ENCODE measurements around the gene MAP3K4. TPM values are rescaled to one million over a fixed set of nuclear protein-coding genes. Genes with fewer than 3 reads are reported as not detected.

Gene MAP3K4
- polyA plus RNA-seq, 1 donor from 2014 or later = 31.0 TPM

DNA sequence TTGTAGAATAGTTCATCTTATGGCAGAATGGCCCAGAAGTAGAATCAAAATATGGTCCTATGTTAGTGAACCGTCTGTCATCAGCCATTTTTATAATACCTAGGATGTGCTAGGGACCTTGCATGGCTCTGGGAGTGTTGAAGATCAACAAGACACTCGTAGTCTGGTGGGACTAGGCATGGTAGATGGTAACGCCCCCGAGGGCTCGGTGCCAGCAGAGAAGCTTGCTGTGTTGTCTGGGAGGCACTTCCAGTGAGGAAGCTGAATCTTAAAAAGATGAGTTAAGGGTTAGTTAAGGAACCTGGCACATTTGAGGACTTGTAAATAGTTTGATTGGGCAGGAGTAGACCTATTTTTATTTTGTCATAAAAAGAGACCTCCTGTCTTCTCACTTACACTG is 82.4 kb downstream of the MAP3K4 start:
- Histone ChIP-seq H3K9me2 (ENCODE audit: insufficient read depth, low read length) (no peaks in the 10 kb centered on the region), H3K9me3 (ENCODE audit: low read length) (no peaks in the 10 kb centered on the region)

DNA sequence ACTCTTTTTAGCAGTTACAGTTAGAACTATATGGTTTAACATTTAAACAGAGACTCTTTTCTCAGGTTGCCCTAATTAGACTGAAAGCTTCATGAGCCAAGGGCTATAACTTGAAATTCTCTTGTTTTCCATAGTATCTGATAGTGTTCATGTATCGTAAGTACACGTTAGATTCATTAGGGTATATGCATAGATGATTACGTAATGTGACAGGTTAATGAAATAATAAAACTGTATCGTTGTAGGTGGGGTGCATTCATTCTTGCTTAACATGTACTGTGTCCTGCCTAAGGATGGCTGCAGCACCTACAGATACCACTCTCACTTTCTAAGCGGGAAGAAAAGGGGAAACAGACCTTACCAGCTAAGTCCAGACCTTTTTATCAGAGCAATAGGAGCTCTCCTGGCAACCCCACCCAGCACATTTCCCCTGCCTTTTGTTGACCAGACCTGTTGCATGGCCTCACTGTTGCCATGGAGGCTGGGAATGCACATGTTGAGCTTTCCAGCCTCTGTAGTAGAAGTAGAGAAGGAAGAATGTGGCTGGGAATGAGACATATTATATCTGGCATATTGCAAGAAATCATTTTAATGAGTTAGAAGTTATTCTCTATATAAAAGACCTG is 83.0 kb downstream of the MAP3K4 start:
- Histone ChIP-seq H3K4me3 (ENCODE audit: low read length) (no peak overlapping the region), H3K9me2 (ENCODE audit: insufficient read depth, low read length) (no peaks in the 10 kb centered on the region), H3K79me2 (replicated peaks; ENCODE audit: insufficient read depth, low read length) (no peaks in the 10 kb centered on the region), H4K20me1 (ENCODE audit: insufficient read depth) (no peaks in the 10 kb centered on the region), H3K36me3 (ENCODE audit: insufficient read depth, low read length) (peaks cover 13% of the 10 kb centered on the region), H3K9me3 (ENCODE audit: low read length) (no peaks in the 10 kb centered on the region), H3K4me2 (ENCODE audit: low read length) (no peak overlapping the region), H3K9ac (ENCODE audit: low read length) (no peak overlapping the region), H2AFZ (ENCODE audit: low read depth, low read length) (no peak overlapping the region), H3F3A (ENCODE audit: insufficient read depth, low read length, poor library complexity, severe bottlenecking) (no peaks in the 10 kb centered on the region), H3K27me3 (ENCODE audit: insufficient read depth, low read depth, low read length) (no peaks in the 10 kb centered on the region), H3K27ac (ENCODE audit: low read length) (no peak overlapping the region)
- TF ChIP-seq EZH2 (IDR thresholded peaks at IDR 0.05; ENCODE audit: borderline replicate concordance, insufficient read depth, low read length, poor library complexity, severe bottlenecking) = no peak
- no peak for TF ChIP-seq EP300 (conservative IDR thresholded peaks at IDR 0.05; ENCODE audit: poor library complexity, severe bottlenecking)
- no peak for TF ChIP-seq POLR2AphosphoS5 (IDR thresholded peaks at IDR 0.05)
- no peak for TF ChIP-seq SMC3 (conservative IDR thresholded peaks at IDR 0.05; ENCODE audit: poor library complexity)
- TF ChIP-seq RAD21 (conservative IDR thresholded peaks at IDR 0.05) = no peak
- TF ChIP-seq, protein P1, sequence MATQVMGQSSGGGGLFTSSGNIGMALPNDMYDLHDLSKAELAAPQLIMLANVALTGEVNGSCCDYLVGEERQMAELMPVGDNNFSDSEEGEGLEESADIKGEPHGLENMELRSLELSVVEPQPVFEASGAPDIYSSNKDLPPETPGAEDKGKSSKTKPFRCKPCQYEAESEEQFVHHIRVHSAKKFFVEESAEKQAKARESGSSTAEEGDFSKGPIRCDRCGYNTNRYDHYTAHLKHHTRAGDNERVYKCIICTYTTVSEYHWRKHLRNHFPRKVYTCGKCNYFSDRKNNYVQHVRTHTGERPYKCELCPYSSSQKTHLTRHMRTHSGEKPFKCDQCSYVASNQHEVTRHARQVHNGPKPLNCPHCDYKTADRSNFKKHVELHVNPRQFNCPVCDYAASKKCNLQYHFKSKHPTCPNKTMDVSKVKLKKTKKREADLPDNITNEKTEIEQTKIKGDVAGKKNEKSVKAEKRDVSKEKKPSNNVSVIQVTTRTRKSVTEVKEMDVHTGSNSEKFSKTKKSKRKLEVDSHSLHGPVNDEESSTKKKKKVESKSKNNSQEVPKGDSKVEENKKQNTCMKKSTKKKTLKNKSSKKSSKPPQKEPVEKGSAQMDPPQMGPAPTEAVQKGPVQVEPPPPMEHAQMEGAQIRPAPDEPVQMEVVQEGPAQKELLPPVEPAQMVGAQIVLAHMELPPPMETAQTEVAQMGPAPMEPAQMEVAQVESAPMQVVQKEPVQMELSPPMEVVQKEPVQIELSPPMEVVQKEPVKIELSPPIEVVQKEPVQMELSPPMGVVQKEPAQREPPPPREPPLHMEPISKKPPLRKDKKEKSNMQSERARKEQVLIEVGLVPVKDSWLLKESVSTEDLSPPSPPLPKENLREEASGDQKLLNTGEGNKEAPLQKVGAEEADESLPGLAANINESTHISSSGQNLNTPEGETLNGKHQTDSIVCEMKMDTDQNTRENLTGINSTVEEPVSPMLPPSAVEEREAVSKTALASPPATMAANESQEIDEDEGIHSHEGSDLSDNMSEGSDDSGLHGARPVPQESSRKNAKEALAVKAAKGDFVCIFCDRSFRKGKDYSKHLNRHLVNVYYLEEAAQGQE (IDR thresholded peaks at IDR 0.05; ENCODE audit: borderline replicate concordance) = no peak
- TF ChIP-seq TAF1 (IDR thresholded peaks at IDR 0.05; ENCODE audit: low read depth) = no peak
- TF ChIP-seq MXI1 (conservative IDR thresholded peaks at IDR 0.05; ENCODE audit: poor library complexity, severe bottlenecking) = no peak
- no peak for TF ChIP-seq CTCF (IDR thresholded peaks at IDR 0.05; ENCODE audit: poor library complexity, severe bottlenecking)

More for the DNA sequence above, 82.4 kb downstream of the MAP3K4 start:
- Histone ChIP-seq H3K36me3 (ENCODE audit: insufficient read depth, low read length) (peaks cover 13% of the 10 kb centered on the region), H3K9ac (ENCODE audit: low read length) (no peak overlapping the region), H3K27ac (ENCODE audit: low read length) (no peak overlapping the region), H2AFZ (ENCODE audit: low read depth, low read length) (no peak overlapping the region), H4K20me1 (ENCODE audit: insufficient read depth) (no peaks in the 10 kb centered on the region), H3K27me3 (ENCODE audit: insufficient read depth, low read depth, low read length) (no peaks in the 10 kb centered on the region), H3K4me2 (ENCODE audit: low read length) (no peak overlapping the region), H3F3A (ENCODE audit: insufficient read depth, low read length, poor library complexity, severe bottlenecking) (no peaks in the 10 kb centered on the region), H3K79me2 (replicated peaks; ENCODE audit: insufficient read depth, low read length) (no peaks in the 10 kb centered on the region), H3K4me3 (ENCODE audit: low read length) (no peak overlapping the region)
- no peak for TF ChIP-seq EZH2 (IDR thresholded peaks at IDR 0.05; ENCODE audit: borderline replicate concordance, insufficient read depth, low read length, poor library complexity, severe bottlenecking)
- no peak for TF ChIP-seq POLR2AphosphoS5 (IDR thresholded peaks at IDR 0.05)
- TF ChIP-seq TAF1 (IDR thresholded peaks at IDR 0.05; ENCODE audit: low read depth) = no peak
- TF ChIP-seq CTCF (IDR thresholded peaks at IDR 0.05; ENCODE audit: poor library complexity, severe bottlenecking) = no peak
- no peak for TF ChIP-seq MXI1 (conservative IDR thresholded peaks at IDR 0.05; ENCODE audit: poor library complexity, severe bottlenecking)
- TF ChIP-seq, protein P1 (IDR thresholded peaks at IDR 0.05; ENCODE audit: borderline replicate concordance) = no peak
- no peak for TF ChIP-seq RAD21 (conservative IDR thresholded peaks at IDR 0.05)
- no peak for TF ChIP-seq EP300 (conservative IDR thresholded peaks at IDR 0.05; ENCODE audit: poor library complexity, severe bottlenecking)
